Measurements from ENCODE around the gene MXD4.
A peak's percentile ranks its signal among the peaks of the same experiment; 100 is the strongest.

DNA sequence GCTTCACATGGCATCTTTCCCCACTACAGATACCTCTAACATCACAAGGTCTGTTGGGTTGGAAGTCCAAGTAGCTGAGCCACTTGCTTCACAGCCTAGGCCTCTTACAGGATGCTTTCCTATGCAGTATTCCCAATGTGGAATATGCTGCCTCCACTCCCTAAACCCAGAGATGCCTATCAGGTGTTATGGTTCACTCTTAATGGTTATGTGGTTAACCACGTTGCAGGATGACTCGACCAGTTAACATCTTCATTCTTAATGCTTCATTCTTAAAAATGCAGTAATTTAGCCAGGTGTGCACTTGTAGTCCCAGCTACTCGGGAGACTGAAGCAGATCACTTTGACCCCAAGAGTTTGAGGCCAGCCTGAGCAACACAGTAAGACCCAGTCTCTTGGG lies 44.2 kb downstream of the MXD4 start:
- TF ChIP-seq EZH2 (IDR thresholded peaks at IDR 0.05; ENCODE audit: insufficient read depth, poor library complexity, severe bottlenecking) (no peak), EZH2phosphoT487 (IDR thresholded peaks at IDR 0.05; ENCODE audit: insufficient read depth, low read depth) (0 out of 2 replicates have a peak, but pooled peaks have one; percentile 24)
